Measurements from ENCODE around the gene CPED1.

DNA sequence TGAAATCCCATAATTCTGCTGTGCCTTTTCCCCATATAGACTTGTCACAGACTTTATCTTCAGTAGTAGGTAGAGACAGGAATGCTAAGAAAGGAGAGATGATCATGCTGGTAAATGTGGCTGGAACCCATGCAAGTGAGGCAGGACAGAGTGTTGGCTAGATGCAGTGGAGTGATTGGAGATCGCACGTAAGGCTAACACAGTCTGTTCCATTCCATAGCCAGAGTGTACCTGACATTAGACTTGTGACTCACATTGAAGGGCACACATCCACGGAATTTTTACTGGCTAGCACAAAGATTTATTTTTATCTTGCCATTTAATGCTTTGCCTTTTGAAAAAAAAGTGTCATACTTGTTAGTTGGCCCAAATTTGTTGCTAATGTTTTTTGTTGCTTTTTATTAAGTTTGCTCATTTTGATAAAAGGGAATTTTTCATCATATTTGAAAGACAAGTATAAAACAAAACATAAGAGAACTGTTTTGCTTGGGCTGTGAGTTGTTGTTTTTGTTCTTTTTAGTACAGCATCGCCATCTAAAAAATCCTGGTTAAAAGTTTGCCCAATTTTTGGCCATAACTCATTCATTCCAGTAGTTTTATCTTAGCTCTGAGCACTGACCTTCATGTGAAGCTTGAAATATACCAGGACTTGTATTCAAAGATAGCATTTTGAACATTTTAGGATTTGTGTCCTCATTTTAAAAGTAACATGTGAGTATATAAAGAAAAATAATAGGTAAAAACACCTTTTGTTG lies 81.0 kb downstream of the CPED1 start:
- TF ChIP-seq, protein P1, sequence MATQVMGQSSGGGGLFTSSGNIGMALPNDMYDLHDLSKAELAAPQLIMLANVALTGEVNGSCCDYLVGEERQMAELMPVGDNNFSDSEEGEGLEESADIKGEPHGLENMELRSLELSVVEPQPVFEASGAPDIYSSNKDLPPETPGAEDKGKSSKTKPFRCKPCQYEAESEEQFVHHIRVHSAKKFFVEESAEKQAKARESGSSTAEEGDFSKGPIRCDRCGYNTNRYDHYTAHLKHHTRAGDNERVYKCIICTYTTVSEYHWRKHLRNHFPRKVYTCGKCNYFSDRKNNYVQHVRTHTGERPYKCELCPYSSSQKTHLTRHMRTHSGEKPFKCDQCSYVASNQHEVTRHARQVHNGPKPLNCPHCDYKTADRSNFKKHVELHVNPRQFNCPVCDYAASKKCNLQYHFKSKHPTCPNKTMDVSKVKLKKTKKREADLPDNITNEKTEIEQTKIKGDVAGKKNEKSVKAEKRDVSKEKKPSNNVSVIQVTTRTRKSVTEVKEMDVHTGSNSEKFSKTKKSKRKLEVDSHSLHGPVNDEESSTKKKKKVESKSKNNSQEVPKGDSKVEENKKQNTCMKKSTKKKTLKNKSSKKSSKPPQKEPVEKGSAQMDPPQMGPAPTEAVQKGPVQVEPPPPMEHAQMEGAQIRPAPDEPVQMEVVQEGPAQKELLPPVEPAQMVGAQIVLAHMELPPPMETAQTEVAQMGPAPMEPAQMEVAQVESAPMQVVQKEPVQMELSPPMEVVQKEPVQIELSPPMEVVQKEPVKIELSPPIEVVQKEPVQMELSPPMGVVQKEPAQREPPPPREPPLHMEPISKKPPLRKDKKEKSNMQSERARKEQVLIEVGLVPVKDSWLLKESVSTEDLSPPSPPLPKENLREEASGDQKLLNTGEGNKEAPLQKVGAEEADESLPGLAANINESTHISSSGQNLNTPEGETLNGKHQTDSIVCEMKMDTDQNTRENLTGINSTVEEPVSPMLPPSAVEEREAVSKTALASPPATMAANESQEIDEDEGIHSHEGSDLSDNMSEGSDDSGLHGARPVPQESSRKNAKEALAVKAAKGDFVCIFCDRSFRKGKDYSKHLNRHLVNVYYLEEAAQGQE (IDR thresholded peaks at IDR 0.05; ENCODE audit: borderline replicate concordance): no peak
- TF ChIP-seq, protein P2, sequence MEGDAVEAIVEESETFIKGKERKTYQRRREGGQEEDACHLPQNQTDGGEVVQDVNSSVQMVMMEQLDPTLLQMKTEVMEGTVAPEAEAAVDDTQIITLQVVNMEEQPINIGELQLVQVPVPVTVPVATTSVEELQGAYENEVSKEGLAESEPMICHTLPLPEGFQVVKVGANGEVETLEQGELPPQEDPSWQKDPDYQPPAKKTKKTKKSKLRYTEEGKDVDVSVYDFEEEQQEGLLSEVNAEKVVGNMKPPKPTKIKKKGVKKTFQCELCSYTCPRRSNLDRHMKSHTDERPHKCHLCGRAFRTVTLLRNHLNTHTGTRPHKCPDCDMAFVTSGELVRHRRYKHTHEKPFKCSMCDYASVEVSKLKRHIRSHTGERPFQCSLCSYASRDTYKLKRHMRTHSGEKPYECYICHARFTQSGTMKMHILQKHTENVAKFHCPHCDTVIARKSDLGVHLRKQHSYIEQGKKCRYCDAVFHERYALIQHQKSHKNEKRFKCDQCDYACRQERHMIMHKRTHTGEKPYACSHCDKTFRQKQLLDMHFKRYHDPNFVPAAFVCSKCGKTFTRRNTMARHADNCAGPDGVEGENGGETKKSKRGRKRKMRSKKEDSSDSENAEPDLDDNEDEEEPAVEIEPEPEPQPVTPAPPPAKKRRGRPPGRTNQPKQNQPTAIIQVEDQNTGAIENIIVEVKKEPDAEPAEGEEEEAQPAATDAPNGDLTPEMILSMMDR (IDR thresholded peaks at IDR 0.05; ENCODE audit: poor library complexity, severe bottlenecking): no peak
- TF ChIP-seq POLR2AphosphoS5 (IDR thresholded peaks at IDR 0.05): no peak
